ENCODE data around the gene RMND5A.

The RMND5A gene

GRCh38 chr2:86821842-86822241 is 101.8 kb downstream of the RMND5A start:
- no peak for DNase-seq (ENCODE audit: low read depth)
- no peaks in the 10 kb centered on the region for H3K36me3 ChIP-seq (ENCODE audit: control insufficient read depth, insufficient read depth, low read length, severe bottlenecking)
- H3K9me3 ChIP-seq (ENCODE audit: control insufficient read depth, low read length) = peaks cover 28% of the 10 kb centered on the region
- H3K4me1 ChIP-seq (ENCODE audit: control insufficient read depth, insufficient read depth, low read length) = no peaks in the 10 kb centered on the region
- no peak overlapping the region for H3K4me3 ChIP-seq (ENCODE audit: low read length)
- no peak overlapping the region for H3K9ac ChIP-seq (ENCODE audit: low read length)
- H3K27me3 ChIP-seq (replicated peaks; ENCODE audit: control insufficient read depth, insufficient read depth, low read length) = peaks cover 19% of the 10 kb centered on the region

- Histone ChIP-seq H3K4me3 (ENCODE audit: low read length) (no peak overlapping the region), H3K36me3 (ENCODE audit: control insufficient read depth, insufficient read depth, low read length, severe bottlenecking) (no peaks in the 10 kb centered on the region), H3K9me3 (ENCODE audit: control insufficient read depth, low read length) (peaks cover 28% of the 10 kb centered on the region), H3K27me3 (replicated peaks; ENCODE audit: control insufficient read depth, insufficient read depth, low read length) (peaks cover 19% of the 10 kb centered on the region), H3K4me1 (ENCODE audit: control insufficient read depth, insufficient read depth, low read length) (no peaks in the 10 kb centered on the region), H3K9ac (ENCODE audit: low read length) (no peak overlapping the region)
- no peak for DNase-seq (ENCODE audit: low read depth)
Measured at GRCh38 chr2:86822668-86823345, 102.7 kb downstream of the RMND5A start.

- no peak overlapping the region for H3K4me3 ChIP-seq (ENCODE audit: low read length)
- no peaks in the 10 kb centered on the region for H3K4me1 ChIP-seq (ENCODE audit: control insufficient read depth, insufficient read depth, low read length)
- peaks cover 19% of the 10 kb centered on the region for H3K27me3 ChIP-seq (replicated peaks; ENCODE audit: control insufficient read depth, insufficient read depth, low read length)
- H3K9ac ChIP-seq (ENCODE audit: low read length) = no peak overlapping the region
- no peaks in the 10 kb centered on the region for H3K36me3 ChIP-seq (ENCODE audit: control insufficient read depth, insufficient read depth, low read length, severe bottlenecking)
- DNase-seq (ENCODE audit: low read depth) = no peak
- peaks cover 22% of the 10 kb centered on the region for H3K9me3 ChIP-seq (ENCODE audit: control insufficient read depth, low read length)
Measured at GRCh38 chr2:86825036-86825692, 105.1 kb downstream of the RMND5A start.

- H3K36me3 ChIP-seq (ENCODE audit: control insufficient read depth, insufficient read depth, low read length, severe bottlenecking) = no peaks in the 10 kb centered on the region
- H3K9ac ChIP-seq (ENCODE audit: low read length) = no peak overlapping the region
- no peaks in the 10 kb centered on the region for H3K4me1 ChIP-seq (ENCODE audit: control insufficient read depth, insufficient read depth, low read length)
- no peak overlapping the region for H3K4me3 ChIP-seq (ENCODE audit: low read length)
- no peak for DNase-seq (ENCODE audit: low read depth)
- H3K9me3 ChIP-seq (ENCODE audit: control insufficient read depth, low read length) = peaks cover 22% of the 10 kb centered on the region
- H3K27me3 ChIP-seq (replicated peaks; ENCODE audit: control insufficient read depth, insufficient read depth, low read length) = peaks cover 19% of the 10 kb centered on the region
Measured at GRCh38 chr2:86825693-86826381, 105.7 kb downstream of the RMND5A start.

GRCh38 chr2:86826951-86827350 is 106.9 kb downstream of the RMND5A start:
- H3K9ac ChIP-seq (ENCODE audit: low read length) = no peak overlapping the region
- H3K4me3 ChIP-seq (ENCODE audit: low read length) = no peak overlapping the region
- no peak for DNase-seq (ENCODE audit: low read depth)
- peaks cover 19% of the 10 kb centered on the region for H3K27me3 ChIP-seq (replicated peaks; ENCODE audit: control insufficient read depth, insufficient read depth, low read length)
- no peaks in the 10 kb centered on the region for H3K36me3 ChIP-seq (ENCODE audit: control insufficient read depth, insufficient read depth, low read length, severe bottlenecking)
- H3K4me1 ChIP-seq (ENCODE audit: control insufficient read depth, insufficient read depth, low read length) = no peaks in the 10 kb centered on the region
- peaks cover 18% of the 10 kb centered on the region for H3K9me3 ChIP-seq (ENCODE audit: control insufficient read depth, low read length)
